ENCODE data around the gene FLCN.

DNA sequence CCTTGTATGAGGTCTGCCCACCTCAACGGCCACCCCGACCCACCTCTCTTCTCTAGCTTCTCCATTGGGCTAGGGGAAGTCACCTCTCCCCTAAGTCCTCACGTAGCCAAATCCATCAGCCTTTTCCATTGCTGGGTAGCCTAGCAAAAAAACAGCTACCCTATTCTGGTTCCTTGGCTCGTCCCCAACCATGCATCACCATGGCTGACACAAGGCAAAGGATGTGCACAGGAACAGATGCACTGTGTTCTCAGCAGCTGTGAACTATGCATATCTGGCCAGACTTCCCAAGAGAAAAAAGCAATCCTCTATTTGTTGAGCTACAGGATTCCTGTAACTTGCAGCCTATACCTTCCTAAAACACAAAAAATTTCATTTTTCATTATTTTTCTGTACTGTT, 22.0 kb upstream of the FLCN start:
- TF ChIP-seq ZNF70 (CRISPR knock-in tag; IDR thresholded peaks at IDR 0.05) (no peak), TOX (CRISPR knock-in tag; IDR thresholded peaks at IDR 0.05; ENCODE audit: borderline replicate concordance) (no peak), ZNF565 (CRISPR knock-in tag; conservative IDR thresholded peaks at IDR 0.05; ENCODE audit: low read depth) (no peak), ARNTL (CRISPR knock-in tag; IDR thresholded peaks at IDR 0.05; ENCODE audit: borderline replicate concordance, low read depth) (no peak), CSDC2 (CRISPR knock-in tag; IDR thresholded peaks at IDR 0.05) (no peak), ZFP30 (CRISPR knock-in tag; IDR thresholded peaks at IDR 0.05) (no peak), ESRRG (CRISPR knock-in tag; IDR thresholded peaks at IDR 0.05) (no peak)
- TF ChIP-seq, protein P1, sequence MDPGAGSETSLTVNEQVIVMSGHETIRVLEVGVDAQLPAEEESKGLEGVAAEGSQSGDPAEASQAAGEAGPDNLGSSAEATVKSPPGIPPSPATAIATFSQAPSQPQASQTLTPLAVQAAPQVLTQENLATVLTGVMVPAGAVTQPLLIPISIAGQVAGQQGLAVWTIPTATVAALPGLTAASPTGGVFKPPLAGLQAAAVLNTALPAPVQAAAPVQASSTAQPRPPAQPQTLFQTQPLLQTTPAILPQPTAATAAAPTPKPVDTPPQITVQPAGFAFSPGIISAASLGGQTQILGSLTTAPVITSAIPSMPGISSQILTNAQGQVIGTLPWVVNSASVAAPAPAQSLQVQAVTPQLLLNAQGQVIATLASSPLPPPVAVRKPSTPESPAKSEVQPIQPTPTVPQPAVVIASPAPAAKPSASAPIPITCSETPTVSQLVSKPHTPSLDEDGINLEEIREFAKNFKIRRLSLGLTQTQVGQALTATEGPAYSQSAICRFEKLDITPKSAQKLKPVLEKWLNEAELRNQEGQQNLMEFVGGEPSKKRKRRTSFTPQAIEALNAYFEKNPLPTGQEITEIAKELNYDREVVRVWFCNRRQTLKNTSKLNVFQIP (CRISPR knock-in tag; IDR thresholded peaks at IDR 0.05; ENCODE audit: borderline replicate concordance, low read depth), result no peak
- TF ChIP-seq, protein P2, sequence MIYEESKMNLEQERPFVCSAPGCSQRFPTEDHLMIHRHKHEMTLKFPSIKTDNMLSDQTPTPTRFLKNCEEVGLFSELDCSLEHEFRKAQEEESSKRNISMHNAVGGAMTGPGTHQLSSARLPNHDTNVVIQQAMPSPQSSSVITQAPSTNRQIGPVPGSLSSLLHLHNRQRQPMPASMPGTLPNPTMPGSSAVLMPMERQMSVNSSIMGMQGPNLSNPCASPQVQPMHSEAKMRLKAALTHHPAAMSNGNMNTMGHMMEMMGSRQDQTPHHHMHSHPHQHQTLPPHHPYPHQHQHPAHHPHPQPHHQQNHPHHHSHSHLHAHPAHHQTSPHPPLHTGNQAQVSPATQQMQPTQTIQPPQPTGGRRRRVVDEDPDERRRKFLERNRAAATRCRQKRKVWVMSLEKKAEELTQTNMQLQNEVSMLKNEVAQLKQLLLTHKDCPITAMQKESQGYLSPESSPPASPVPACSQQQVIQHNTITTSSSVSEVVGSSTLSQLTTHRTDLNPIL (CRISPR knock-in tag; IDR thresholded peaks at IDR 0.05; ENCODE audit: low read depth), result no peak
- TF ChIP-seq, protein P3, sequence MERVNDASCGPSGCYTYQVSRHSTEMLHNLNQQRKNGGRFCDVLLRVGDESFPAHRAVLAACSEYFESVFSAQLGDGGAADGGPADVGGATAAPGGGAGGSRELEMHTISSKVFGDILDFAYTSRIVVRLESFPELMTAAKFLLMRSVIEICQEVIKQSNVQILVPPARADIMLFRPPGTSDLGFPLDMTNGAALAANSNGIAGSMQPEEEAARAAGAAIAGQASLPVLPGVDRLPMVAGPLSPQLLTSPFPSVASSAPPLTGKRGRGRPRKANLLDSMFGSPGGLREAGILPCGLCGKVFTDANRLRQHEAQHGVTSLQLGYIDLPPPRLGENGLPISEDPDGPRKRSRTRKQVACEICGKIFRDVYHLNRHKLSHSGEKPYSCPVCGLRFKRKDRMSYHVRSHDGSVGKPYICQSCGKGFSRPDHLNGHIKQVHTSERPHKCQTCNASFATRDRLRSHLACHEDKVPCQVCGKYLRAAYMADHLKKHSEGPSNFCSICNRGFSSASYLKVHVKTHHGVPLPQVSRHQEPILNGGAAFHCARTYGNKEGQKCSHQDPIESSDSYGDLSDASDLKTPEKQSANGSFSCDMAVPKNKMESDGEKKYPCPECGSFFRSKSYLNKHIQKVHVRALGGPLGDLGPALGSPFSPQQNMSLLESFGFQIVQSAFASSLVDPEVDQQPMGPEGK (CRISPR knock-in tag; IDR thresholded peaks at IDR 0.05; ENCODE audit: borderline replicate concordance), result no peak
- TF ChIP-seq, protein P4, sequence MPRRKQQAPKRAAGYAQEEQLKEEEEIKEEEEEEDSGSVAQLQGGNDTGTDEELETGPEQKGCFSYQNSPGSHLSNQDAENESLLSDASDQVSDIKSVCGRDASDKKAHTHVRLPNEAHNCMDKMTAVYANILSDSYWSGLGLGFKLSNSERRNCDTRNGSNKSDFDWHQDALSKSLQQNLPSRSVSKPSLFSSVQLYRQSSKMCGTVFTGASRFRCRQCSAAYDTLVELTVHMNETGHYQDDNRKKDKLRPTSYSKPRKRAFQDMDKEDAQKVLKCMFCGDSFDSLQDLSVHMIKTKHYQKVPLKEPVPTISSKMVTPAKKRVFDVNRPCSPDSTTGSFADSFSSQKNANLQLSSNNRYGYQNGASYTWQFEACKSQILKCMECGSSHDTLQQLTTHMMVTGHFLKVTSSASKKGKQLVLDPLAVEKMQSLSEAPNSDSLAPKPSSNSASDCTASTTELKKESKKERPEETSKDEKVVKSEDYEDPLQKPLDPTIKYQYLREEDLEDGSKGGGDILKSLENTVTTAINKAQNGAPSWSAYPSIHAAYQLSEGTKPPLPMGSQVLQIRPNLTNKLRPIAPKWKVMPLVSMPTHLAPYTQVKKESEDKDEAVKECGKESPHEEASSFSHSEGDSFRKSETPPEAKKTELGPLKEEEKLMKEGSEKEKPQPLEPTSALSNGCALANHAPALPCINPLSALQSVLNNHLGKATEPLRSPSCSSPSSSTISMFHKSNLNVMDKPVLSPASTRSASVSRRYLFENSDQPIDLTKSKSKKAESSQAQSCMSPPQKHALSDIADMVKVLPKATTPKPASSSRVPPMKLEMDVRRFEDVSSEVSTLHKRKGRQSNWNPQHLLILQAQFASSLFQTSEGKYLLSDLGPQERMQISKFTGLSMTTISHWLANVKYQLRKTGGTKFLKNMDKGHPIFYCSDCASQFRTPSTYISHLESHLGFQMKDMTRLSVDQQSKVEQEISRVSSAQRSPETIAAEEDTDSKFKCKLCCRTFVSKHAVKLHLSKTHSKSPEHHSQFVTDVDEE (CRISPR knock-in tag; IDR thresholded peaks at IDR 0.05), result no peak
